NCI-H2171 (cell line): ENCODE data around the gene ARHGAP4.

Experiments used
- DNase-seq: peaks from one replicate; lab custom pipeline; 2025; lab: John Stamatoyannopoulos, UW

The ARHGAP4 gene

GRCh38 chrX:153945956-153946943 is 20.2 kb upstream of the ARHGAP4 start:
- no peak for DNase-seq

GRCh38 chrX:153944800-153945150 is 18.7 kb upstream of the ARHGAP4 start:
- DNase-seq: no peak

DNA sequence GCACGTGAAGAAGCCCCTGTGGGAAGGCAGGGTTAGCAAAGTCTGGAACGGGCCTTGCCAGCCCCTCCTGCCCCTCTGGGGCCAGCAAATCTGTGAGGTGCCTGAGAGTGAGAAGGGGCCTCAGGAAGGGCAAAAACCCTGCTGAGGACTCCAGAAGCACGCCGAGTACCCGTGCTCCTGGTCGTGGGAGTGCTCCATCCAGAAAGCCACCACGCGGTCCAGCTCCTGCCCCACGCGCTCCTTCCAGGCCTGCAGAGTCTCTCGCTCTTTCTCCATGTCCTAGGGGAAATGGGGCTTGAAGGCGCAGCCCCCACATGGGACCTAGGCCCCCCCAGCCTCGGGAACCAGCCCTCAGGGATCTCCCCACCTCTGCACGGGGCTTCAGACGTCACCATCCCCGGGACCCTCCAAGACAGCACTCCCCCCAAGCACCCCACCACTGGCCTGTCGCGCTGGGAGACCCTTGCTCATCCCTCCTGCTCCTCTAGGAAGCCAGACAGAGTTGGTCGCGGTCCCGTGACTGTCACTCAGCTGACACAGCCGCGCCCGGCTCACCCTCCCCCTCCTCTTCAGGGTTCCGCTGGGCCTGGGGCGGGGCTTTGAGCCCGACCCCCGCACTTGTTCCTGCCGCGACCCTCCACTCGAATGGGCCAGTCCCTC is 18.2 kb upstream of the ARHGAP4 start, which contains the start of gene RENBP:
Gene RENBP (minus strand): TSS at position 504 of the 660 bp plus-strand sequence. CDS start 33 bp downstream, at position 471.
- DNase-seq: no peak

DNA sequence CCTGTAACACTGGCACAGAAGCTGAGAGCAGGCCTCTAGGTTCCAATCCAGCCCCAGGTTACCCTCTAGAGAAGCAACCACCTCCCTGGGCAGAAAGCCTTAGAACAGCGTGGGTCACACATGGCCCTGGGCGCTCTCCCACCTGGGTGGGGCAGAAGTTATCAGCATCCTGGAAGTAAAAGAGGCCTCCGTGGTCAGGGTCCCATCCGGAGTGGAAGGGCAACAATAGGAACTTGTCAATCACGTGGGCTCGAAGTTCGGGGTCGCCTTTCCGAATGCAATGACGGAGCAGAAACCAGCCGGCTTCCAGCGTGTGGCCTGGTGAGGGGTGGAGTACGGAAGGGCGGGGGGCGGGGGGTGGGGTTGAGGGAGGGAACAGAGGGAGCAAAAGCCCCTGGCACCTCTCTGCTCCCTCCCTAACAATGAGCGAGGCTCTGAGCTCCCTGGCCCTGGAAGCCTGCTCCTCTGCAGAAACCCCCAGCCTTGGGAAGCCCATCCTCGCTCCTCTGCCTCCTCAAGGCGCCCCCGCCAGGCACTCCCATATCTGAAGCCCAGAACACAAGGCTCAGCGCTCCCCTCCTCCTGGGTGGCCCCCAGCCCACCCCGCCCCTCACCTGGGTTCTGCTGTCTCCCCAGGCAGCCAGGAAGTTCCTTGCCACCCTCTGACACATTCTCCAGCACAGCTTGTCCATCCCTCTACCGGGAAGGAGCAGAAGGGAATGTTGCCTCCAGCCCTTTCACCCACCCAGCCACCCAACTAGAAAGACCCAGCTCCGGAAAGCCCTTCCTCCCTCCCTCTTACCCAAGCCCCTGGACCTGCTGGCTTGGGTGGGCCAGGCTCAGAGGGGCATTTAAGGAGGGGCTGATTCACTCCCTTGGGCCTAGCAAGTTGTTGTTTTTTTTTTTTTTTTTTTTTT is 15.5 kb upstream of the ARHGAP4 start:
- no peak for DNase-seq

- no peak for DNase-seq
Observed at GRCh38 chrX:153939573-153939972, 13.5 kb upstream of the ARHGAP4 start.

GRCh38 chrX:153938226-153938786 is 12.2 kb upstream of the ARHGAP4 start:
- DNase-seq: no peak

GRCh38 chrX:153937056-153937455 is 11.0 kb upstream of the ARHGAP4 start:
- DNase-seq: no peak

DNA sequence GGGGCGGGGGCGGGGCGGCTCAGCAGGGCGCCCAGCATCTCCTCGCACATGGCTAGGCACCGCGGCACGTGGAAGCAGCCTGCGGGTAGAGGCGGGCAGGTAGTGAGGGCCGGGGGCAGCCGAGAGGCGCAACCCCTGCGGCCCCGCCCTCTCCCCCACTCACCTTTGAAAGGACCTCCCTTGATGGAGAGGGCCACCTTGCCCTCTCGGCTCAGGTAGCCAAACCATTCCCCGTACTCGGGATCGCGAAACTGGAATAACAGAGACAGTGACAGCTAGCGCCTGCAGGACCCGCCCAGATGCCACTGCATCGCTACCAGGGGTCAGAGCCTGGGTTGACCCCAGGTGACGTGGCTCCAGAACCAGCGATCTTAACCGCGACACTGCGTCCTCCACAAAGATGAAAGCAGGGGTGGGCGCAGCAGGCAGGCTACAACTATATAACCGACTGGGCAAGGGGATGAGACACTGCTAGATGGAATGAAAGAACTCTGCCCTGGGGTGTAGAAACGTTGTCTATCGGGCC is 9.3 kb upstream of the ARHGAP4 start:
- no peak for DNase-seq

DNA sequence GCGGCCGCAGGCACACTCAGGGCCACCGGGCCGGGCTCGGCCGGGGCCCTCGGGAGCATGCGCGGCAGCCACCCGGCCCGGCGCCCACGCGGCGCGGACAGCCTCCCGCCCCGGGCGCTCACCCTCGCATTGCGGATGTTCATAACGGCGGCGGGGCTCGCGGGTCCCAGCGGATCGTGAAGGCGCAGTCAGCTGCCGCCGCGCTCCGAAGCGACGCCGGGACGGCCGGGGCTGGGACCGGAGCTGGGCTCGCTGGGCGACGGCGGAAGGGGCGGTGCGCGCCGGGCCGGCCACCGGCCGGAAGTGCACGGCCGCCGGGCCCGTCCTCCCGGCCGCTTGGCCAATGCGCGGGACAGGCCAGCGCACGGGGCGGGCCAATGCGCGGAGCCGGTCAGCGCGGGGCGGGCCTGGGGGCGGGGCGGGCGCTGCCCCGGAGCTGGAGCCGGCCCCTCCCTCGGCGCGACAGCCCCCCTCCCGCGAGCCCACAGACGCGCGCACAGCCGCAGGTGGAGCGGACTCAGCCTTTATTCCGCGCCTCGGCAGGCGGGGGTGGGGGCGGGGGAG is 8.8 kb upstream of the ARHGAP4 start, which contains the start of gene NAA10:
Gene NAA10 (minus strand): TSS at position 276 of the 564 bp plus-strand sequence. CDS start 133 bp downstream, at position 143.
- peak; percentile 45 for DNase-seq

DNA sequence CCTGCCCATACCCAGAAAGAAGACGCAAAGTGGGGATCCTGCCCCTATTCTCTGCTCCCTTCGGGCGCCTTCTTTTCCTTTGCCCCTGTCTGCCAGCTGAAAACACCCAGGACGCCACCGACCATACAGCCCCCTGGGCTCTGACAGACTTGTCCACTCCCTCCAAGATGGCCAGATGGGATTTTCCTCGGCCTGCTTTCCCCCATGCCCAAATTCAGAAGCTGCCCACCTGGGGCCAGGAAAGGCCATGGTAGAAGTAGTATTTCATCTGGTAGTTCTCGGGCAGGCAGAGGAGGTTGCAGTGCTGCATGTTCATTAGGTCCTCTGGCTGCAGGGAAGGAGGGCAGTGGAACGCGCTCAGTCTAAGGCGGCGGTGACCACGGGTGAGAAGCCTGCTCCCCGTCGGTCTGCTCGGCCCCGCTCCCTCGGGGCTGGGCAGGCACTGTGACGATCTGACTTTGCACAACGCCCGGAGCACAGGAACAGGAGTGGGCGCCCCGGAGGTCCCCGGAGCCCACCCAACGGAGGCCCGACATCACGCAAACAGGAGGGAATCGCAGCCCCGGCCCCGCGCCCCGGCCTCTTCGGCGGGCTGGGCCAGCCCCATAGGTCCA is 8.2 kb upstream of the ARHGAP4 start:
- DNase-seq: no peak

DNA sequence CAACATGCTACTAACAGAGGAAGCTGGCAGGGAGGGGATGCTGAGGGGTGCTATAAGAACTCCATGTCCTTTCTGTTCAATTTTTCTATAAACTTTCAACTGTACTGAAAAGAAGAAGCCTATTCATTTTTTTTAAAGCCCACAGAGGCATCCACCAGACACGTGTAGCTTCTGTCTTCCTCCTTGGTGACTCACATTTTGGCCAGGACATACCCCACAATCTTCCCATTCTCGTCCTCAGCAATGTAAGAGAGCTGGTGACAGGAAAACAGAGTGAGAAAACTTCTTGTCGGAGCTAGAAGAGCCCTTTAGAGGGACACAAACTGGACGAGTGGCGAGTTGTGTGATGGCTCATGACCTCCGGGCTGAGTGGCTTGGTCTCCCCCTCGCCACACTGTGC is 7.7 kb upstream of the ARHGAP4 start:
- no peak for DNase-seq

DNA sequence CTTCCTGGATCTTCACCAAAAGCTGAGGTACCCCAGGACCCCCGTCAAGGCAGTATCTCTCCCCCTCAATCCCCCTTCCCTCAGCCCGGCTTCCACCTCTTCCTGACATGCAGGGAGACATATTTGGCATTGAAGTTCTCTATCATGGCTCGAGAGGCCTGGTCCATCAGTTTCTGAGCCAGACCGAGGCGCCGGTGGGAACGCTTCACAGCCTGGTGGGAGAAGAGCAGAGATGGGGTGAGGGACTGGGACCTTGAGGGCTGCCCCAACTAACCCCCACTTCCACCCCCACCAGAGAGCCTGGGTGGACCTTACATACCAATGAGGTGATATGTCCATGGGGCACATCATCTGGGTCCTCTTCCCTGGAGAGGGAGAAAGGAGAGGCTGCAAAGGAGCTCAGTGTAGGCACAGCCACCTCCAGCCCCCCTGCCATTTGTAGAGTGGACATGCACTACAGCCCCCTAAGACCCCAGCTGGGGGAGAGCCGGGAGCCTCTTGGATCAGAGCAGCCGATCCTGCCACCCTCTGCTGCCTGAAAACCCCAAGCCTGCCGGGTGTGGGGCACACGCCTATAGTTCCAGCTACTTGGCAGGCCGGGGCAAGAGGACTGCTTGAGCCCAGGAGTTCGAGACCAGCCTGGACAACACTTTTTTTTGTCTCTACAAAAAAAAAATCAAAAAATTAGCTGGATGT is 6.3 kb upstream of the ARHGAP4 start:
- DNase-seq: no peak

- DNase-seq: no peak
Observed at GRCh38 chrX:153931748-153932147, 5.7 kb upstream of the ARHGAP4 start.

GRCh38 chrX:153931151-153931550 is 5.1 kb upstream of the ARHGAP4 start:
- no peak for DNase-seq

- DNase-seq: no peak
Observed at GRCh38 chrX:153930011-153930910, 4.2 kb upstream of the ARHGAP4 start.

- no peak for DNase-seq
Observed at GRCh38 chrX:153929576-153929975, 3.5 kb upstream of the ARHGAP4 start.

DNA sequence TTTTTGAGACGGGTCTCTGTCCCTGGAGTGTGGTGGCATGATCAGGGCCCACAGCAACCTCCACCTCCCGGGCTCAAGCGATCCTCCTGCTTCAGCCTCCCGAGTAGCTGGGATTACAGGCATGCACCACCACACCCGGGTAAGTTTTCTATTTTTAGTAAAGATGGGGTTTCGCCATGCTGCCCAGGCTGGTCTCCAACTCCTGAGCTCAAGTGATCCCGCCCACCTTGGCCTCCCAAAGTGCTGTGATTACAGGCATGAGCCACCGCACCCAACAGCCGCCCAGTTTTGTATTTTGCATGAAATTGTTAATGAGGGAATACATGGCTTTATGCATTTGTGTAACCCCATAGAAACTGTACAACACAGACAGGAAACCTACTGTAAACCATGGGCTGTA is 2.8 kb upstream of the ARHGAP4 start:
- DNase-seq: no peak

DNA sequence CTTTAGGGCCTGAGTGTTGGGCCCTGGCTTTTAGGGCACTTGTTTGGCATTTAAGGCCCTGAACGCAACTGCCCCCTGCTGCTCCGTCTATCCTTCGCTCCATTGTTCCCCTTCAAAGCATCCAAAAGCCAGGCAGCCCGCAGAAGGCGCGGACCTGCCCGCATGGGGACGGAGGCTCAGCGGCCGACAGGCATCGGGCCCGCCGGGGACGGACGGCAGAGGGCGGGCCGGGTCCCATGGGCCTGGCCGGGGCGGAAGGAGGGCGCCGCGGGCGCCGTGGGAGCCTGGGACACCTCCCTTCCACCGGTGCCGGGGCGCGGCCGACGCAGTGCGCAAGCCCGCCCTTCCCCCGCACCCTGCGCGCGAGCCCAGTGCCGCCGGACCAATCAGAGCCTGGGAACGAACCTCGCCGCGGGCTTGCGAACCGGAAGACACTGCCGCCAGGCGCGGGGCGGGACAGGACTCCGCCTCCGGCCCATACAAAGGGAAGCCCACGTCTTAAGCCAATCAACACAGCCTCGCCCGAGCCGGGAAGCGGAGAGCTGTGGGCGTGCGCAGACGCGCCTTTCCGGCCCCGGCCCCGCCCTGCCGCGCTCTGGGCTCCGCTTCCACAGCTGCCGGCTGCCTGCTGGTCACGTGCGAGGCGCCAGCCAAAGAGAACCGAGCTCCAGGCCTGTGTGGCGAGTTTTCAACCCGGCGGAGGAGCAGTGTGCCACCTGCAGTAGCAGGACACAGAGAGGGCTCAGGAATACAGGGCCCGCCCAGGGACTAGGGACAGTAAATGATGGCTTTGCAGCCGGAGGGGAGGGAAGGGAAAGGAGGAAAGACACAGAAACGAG is 2.1 kb upstream of the ARHGAP4 start:
- DNase-seq: peak; percentile 90
